Caco-2 (cell line): ENCODE data around the gene SLC6A18. TPM values are rescaled to one million over a fixed set of nuclear protein-coding genes. Genes with fewer than 3 reads are reported as not detected.

ENCODE experiments used
- BruUV-seq: library from RNA; stranded (reverse); fragments of 400-500 nt; replicated peaks from 2 replicates; lab custom pipeline; 2021; lab: Mats Ljungman, UMichigan
- CTCF ChIA-PET: fragments of 300-600 bp; sonication (Branson Sonifier 250); formaldehyde crosslinking; loops from one replicate; lab custom pipeline; 2022; ENCODE audit warnings: antibody characterized with exemption; lab: Charles Lee
- POLR2A ChIA-PET: fragments of 300-600 bp; sonication (Branson Sonifier 250); formaldehyde crosslinking; loops from one replicate; lab custom pipeline; 2022; ENCODE audit warnings: antibody characterized with exemption; lab: Charles Lee
- DNase-seq, 2 experiments: peaks; one replicate each; pipeline versions ENCODE4 v3.0.0 to v3.0.0-alpha.2; 2020 to 2022
- H3K27me3 ChIP-seq: replicated peaks from 2 replicates; pipeline ENCODE4 v1.6.0; 2011; ENCODE audit warnings: low read length; ENCODE audit not compliant: control insufficient read depth, insufficient read depth
- H3K36me3 ChIP-seq: 2 replicates; pipeline ENCODE4 v1.5.1; 2011; ENCODE audit warnings: low read length; ENCODE audit not compliant: control insufficient read depth, insufficient read depth
- H3K4me1 ChIP-seq: fragments of 250-450 bp; sonication (Bioruptor Pico); 2 replicates; pipeline ENCODE4 v1.5.1; 2020; ENCODE audit warnings: mild to moderate bottlenecking
- H3K4me3 ChIP-seq: 2 replicates; pipeline ENCODE4 v1.5.1; 2011; ENCODE audit warnings: low read depth, mild to moderate bottlenecking, control low read depth, low read length
- H3K9me3 ChIP-seq: fragments of 250-450 bp; sonication (Bioruptor Pico); 2 replicates; pipeline ENCODE4 v1.5.1; 2020; ENCODE audit warnings: mild to moderate bottlenecking, moderate library complexity
- H3K27ac Mint-ChIP-seq: one replicate; pipeline ENCODE4 v1.8.0; 2022; ENCODE audit warnings: mixed read lengths; ENCODE audit not compliant: unreplicated experiment
- H3K27me3 Mint-ChIP-seq: one replicate; pipeline ENCODE4 v1.8.0; 2022; ENCODE audit warnings: mixed read lengths; ENCODE audit not compliant: insufficient read depth, unreplicated experiment
- H3K36me3 Mint-ChIP-seq: one replicate; pipeline ENCODE4 v1.8.0; 2022; ENCODE audit warnings: mild to moderate bottlenecking, mixed read lengths; ENCODE audit not compliant: insufficient read depth, unreplicated experiment
- H3K4me1 Mint-ChIP-seq: one replicate; pipeline ENCODE4 v1.8.0; 2022; ENCODE audit warnings: low read depth, mixed read lengths; ENCODE audit not compliant: unreplicated experiment
- H3K4me3 Mint-ChIP-seq: one replicate; pipeline ENCODE4 v1.8.0; 2022; ENCODE audit warnings: mild to moderate bottlenecking, moderate library complexity, mixed read lengths; ENCODE audit not compliant: unreplicated experiment
- H3K9me3 Mint-ChIP-seq: one replicate; pipeline ENCODE4 v1.8.0; 2022; ENCODE audit warnings: mixed read lengths; ENCODE audit not compliant: unreplicated experiment
- intact Hi-C: fragments of 100-400 bp; cut with micrococcal nuclease; formaldehyde crosslinking; loops from one replicate; pipeline ENCODE4 v1.10.0; 2022; ENCODE audit not compliant: unreplicated experiment
- total RNA-seq: library from RNA; stranded (reverse); gene quantifications from 2 replicates; pipeline ENCODE4 v1.2.3, GENCODE V29; 2022
- TF ChIP-seq, protein P1 (sequence below), 2 experiments: fragments of 200-600 bp in 1 of 2; IDR thresholded peaks; 1 replicate in 1 of 2; 2 replicates in 1 of 2; pipeline versions ENCODE4 v1.5.1 to v1.8.0; 2011 to 2022; ENCODE audit warnings: antibody characterized with exemption in 1 of 2, control low read depth in 1 of 2, inconsistent platforms in 1 of 2, low read depth in 1 of 2, low read length in 1 of 2, mild to moderate bottlenecking in 1 of 2, moderate library complexity in 1 of 2; ENCODE audit not compliant: insufficient read depth in 1 of 2, severe bottlenecking in 1 of 2, unreplicated experiment in 1 of 2

SLC6A18 gene
- total RNA-seq, 1 experiment from 2014 or later = not detected

DNA sequence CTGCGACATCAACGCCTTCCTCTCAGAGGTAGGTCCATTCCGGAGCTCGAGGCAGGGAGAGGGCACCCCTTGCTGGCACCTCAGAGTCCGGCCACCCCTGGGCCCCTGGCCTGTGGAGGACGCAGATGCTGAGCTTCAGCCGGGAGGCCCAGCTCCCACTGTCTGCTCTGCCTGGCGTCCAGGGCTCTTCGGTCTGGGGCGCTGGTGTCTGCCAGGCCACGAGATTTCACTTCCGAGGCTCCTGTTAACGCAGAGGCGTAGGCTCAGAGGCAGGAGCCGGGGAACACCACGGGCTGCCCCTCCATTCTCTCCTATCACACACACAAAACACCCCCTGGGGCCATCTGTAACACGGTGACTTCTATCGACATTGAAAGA, 8.3 kb upstream of the SLC6A18 start:
- H3K9me3 ChIP-seq = no peaks in the 10 kb centered on the region
- Mint-ChIP-seq H3K27me3 (no peaks in the 10 kb centered on the region), H3K27ac (no peak overlapping the region), H3K4me3 (no peak overlapping the region), H3K9me3 (no peaks in the 10 kb centered on the region), H3K36me3 (no peaks in the 10 kb centered on the region), H3K4me1 (no peaks in the 10 kb centered on the region)
- intact Hi-C loops = no loop called here
- TF ChIP-seq, protein P1, sequence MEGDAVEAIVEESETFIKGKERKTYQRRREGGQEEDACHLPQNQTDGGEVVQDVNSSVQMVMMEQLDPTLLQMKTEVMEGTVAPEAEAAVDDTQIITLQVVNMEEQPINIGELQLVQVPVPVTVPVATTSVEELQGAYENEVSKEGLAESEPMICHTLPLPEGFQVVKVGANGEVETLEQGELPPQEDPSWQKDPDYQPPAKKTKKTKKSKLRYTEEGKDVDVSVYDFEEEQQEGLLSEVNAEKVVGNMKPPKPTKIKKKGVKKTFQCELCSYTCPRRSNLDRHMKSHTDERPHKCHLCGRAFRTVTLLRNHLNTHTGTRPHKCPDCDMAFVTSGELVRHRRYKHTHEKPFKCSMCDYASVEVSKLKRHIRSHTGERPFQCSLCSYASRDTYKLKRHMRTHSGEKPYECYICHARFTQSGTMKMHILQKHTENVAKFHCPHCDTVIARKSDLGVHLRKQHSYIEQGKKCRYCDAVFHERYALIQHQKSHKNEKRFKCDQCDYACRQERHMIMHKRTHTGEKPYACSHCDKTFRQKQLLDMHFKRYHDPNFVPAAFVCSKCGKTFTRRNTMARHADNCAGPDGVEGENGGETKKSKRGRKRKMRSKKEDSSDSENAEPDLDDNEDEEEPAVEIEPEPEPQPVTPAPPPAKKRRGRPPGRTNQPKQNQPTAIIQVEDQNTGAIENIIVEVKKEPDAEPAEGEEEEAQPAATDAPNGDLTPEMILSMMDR (IDR thresholded peaks at IDR 0.05; ENCODE audit: insufficient read depth in 1 of 2, low read depth in 1 of 2, low read length in 1 of 2, severe bottlenecking in 1 of 2, unreplicated experiment in 1 of 2) = no peak
- DNase-seq = no peak
- no TSS peak for BruUV-seq
- no peaks in the 10 kb centered on the region for H3K27me3 ChIP-seq
- no peak overlapping the region for H3K4me3 ChIP-seq
- ChIA-PET CTCF (interaction anchor here (0.6 kb wide), 1 partner anchor 127 kb away, joined by 3 read pairs; no protein-coding TSS in a partner anchor), POLR2A (no interaction called here)
- H3K36me3 ChIP-seq = no peaks in the 10 kb centered on the region
- no peaks in the 10 kb centered on the region for H3K4me1 ChIP-seq

DNA sequence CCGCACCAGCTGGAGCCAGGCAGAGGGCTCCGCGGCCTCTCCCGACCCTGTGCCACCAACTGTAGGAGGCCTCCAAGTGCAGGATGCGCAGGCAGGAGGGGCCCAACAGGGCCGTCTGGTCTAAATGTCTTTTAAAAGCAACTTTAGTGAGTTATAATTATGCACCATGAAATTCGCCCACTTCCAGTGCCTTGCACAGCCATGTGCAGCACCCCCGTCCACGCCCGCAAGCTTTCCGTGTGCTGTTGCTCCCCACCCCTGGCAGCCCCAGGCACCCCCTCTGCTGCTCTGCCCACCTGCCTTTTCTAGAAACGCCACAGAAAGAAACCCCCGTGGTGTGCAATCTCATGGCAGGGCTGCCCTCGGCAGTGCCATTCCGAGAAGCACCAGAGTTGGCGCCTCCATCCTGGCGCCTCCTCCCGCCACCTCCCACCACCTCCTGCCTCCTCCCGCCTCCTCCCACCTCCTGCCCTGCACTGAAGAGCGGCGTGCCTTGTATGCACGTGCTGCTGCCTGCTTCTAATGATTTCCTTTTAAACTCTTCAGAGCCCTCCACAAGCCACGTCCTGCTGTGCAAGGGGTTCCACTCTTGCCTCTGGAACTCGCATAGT, 7.5 kb upstream of the SLC6A18 start:
- Mint-ChIP-seq H3K27ac (no peak overlapping the region), H3K4me3 (no peak overlapping the region), H3K4me1 (no peaks in the 10 kb centered on the region), H3K36me3 (no peaks in the 10 kb centered on the region), H3K9me3 (no peaks in the 10 kb centered on the region), H3K27me3 (no peaks in the 10 kb centered on the region)
- DNase-seq = no peak
- H3K9me3 ChIP-seq = no peaks in the 10 kb centered on the region
- H3K4me1 ChIP-seq = no peaks in the 10 kb centered on the region
- no peaks in the 10 kb centered on the region for H3K27me3 ChIP-seq
- no TSS peak for BruUV-seq
- POLR2A ChIA-PET = no interaction called here
- TF ChIP-seq, protein P1 (IDR thresholded peaks at IDR 0.05; ENCODE audit: insufficient read depth in 1 of 2, low read depth in 1 of 2, low read length in 1 of 2, severe bottlenecking in 1 of 2, unreplicated experiment in 1 of 2) = no peak
- CTCF ChIA-PET = no interaction called here
- intact Hi-C loops = no loop called here
- no peaks in the 10 kb centered on the region for H3K36me3 ChIP-seq
- H3K4me3 ChIP-seq = no peak overlapping the region

DNA sequence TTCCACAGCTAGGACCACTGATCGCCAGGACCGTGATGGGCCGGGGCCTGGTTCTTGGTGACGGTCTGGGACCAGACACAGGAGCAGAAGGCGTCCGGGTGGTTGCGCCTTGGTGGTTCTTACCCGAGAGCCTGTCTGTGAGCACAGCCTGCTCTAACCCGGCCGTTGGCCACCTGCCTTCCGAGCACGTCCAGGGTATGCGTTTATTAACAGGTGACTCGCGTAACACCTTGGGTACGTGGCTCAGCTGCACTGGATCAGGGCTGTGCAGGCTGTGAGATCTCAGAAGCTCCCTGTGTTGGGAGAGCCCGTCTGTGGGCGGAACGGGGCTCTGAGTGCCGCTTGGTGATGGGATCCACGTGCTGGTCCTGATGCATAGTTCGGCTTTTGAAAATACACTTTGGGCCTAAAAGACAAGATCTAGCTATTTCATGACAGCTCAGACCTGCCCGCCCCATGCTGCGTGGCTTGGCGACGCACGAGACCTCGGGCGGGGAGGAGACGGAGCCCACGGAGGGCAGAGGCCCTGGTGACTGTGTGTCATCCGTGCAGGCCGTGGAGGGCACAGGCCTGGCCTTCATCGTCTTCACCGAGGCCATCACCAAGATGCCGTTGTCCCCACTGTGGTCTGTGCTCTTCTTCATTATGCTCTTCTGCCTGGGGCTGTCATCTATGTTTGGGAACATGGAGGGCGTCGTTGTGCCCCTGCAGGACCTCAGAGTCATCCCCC, 6.7 kb upstream of the SLC6A18 start:
- no peaks in the 10 kb centered on the region for H3K9me3 ChIP-seq
- no TSS peak for BruUV-seq
- CTCF ChIA-PET = no interaction called here
- no peaks in the 10 kb centered on the region for H3K27me3 ChIP-seq
- Mint-ChIP-seq H3K36me3 (no peaks in the 10 kb centered on the region), H3K27ac (no peak overlapping the region), H3K27me3 (no peaks in the 10 kb centered on the region), H3K4me3 (no peak overlapping the region), H3K9me3 (no peaks in the 10 kb centered on the region), H3K4me1 (no peaks in the 10 kb centered on the region)
- intact Hi-C loops = no loop called here
- TF ChIP-seq, protein P1 (IDR thresholded peaks at IDR 0.05; ENCODE audit: insufficient read depth in 1 of 2, low read depth in 1 of 2, low read length in 1 of 2, severe bottlenecking in 1 of 2, unreplicated experiment in 1 of 2) = no peak
- no peak overlapping the region for H3K4me3 ChIP-seq
- no peaks in the 10 kb centered on the region for H3K4me1 ChIP-seq
- DNase-seq = no peak
- POLR2A ChIA-PET = no interaction called here
- no peaks in the 10 kb centered on the region for H3K36me3 ChIP-seq
